ENCODE data around the gene EIF4E1B.

EIF4E1B gene

DNA sequence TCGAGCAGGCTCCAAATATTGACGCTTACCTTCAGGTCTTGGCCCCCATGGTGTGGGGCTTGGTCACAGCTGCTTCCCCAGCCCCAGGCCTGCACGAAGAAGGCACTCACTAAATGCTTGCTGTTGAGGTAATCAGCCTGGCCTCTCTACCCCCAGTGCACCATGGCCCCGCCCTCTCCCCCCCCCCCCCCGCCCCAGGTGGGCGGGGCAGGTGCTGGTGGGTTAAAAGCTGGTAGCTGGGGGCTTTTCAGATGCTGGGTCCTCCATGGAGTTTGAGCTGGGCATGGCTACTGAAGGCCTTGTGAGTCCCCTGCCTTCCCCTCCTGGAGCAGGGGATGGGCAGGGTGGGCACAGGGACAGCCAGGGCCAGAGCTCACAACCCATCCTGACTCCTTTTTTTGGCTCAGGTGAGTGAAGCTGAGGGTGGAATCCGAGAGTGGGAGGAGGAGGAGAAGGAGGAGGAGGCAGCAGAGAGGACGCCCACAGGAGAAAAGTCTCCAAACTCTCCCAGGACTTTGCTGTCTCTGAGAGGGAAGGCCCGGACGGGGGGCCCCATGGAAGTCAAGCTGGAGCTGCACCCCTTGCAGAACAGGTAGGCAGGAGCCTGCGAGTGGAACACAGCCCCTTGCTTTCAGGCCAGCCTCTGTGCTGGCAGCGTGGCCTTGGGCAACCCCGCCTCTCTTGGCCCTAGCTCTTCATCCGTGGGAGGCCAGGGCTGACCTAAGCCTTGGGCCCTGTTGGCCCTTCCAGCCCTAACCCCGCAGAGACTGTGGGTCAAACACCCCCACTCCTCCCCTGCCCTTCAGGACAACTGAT, 12.4 kb downstream of the EIF4E1B start:
- no peak overlapping the region for H3K4me3 ChIP-seq (ENCODE audit: low read length)
- no peaks in the 10 kb centered on the region for H3K79me2 ChIP-seq (ENCODE audit: control insufficient read depth, low read length)
- H3K9me3 ChIP-seq (ENCODE audit: control insufficient read depth, insufficient read depth, low read length) = no peaks in the 10 kb centered on the region
- H3K4me2 ChIP-seq (ENCODE audit: low read length) = no peak overlapping the region
- H3K4me1 ChIP-seq (ENCODE audit: control insufficient read depth, low read length) = peaks cover 13% of the 10 kb centered on the region
- H3K36me3 ChIP-seq (ENCODE audit: control insufficient read depth, low read length) = no peaks in the 10 kb centered on the region
- no peak overlapping the region for H3K27ac ChIP-seq (ENCODE audit: low read depth, low read length)
- H4K20me1 ChIP-seq (ENCODE audit: control insufficient read depth, insufficient read depth, low read depth, low read length) = no peaks in the 10 kb centered on the region
- H3F3A ChIP-seq (ENCODE audit: control insufficient read depth, insufficient read depth) = no peaks in the 10 kb centered on the region
- no peak for TF ChIP-seq EZH2phosphoT487 (IDR thresholded peaks at IDR 0.05; ENCODE audit: borderline replicate concordance, low read length)
- TF ChIP-seq, protein P1, sequence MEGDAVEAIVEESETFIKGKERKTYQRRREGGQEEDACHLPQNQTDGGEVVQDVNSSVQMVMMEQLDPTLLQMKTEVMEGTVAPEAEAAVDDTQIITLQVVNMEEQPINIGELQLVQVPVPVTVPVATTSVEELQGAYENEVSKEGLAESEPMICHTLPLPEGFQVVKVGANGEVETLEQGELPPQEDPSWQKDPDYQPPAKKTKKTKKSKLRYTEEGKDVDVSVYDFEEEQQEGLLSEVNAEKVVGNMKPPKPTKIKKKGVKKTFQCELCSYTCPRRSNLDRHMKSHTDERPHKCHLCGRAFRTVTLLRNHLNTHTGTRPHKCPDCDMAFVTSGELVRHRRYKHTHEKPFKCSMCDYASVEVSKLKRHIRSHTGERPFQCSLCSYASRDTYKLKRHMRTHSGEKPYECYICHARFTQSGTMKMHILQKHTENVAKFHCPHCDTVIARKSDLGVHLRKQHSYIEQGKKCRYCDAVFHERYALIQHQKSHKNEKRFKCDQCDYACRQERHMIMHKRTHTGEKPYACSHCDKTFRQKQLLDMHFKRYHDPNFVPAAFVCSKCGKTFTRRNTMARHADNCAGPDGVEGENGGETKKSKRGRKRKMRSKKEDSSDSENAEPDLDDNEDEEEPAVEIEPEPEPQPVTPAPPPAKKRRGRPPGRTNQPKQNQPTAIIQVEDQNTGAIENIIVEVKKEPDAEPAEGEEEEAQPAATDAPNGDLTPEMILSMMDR (IDR thresholded peaks at IDR 0.05; ENCODE audit: low read depth, low read length, poor library complexity, severe bottlenecking) = no peak
- H3K27me3 ChIP-seq (ENCODE audit: control insufficient read depth, low read length) = no peaks in the 10 kb centered on the region
- no peaks in the 10 kb centered on the region for H3K9me2 ChIP-seq (replicated peaks; ENCODE audit: control insufficient read depth, low read length)

GRCh38 chr5:176643491-176644219, 13.2 kb downstream of the EIF4E1B start:
- Histone ChIP-seq H3K9me3 (ENCODE audit: control insufficient read depth, insufficient read depth, low read length) (no peaks in the 10 kb centered on the region), H3K27me3 (ENCODE audit: control insufficient read depth, low read length) (no peaks in the 10 kb centered on the region), H3K4me2 (ENCODE audit: low read length) (no peak overlapping the region), H3K4me1 (ENCODE audit: control insufficient read depth, low read length) (peaks cover 16% of the 10 kb centered on the region), H3K27ac (ENCODE audit: low read depth, low read length) (no peak overlapping the region), H3K9me2 (replicated peaks; ENCODE audit: control insufficient read depth, low read length) (no peaks in the 10 kb centered on the region), H3K79me2 (ENCODE audit: control insufficient read depth, low read length) (no peaks in the 10 kb centered on the region), H4K20me1 (ENCODE audit: control insufficient read depth, insufficient read depth, low read depth, low read length) (no peaks in the 10 kb centered on the region), H3F3A (ENCODE audit: control insufficient read depth, insufficient read depth) (no peaks in the 10 kb centered on the region), H3K4me3 (ENCODE audit: low read length) (no peak overlapping the region), H3K36me3 (ENCODE audit: control insufficient read depth, low read length) (no peaks in the 10 kb centered on the region)
- TF ChIP-seq EZH2phosphoT487 (IDR thresholded peaks at IDR 0.05; ENCODE audit: borderline replicate concordance, low read length) = no peak
- TF ChIP-seq, protein P1 (IDR thresholded peaks at IDR 0.05; ENCODE audit: low read depth, low read length, poor library complexity, severe bottlenecking) = no peak

- Histone ChIP-seq H3K4me1 (ENCODE audit: control insufficient read depth, low read length) (peaks cover 16% of the 10 kb centered on the region), H3K9me3 (ENCODE audit: control insufficient read depth, insufficient read depth, low read length) (no peaks in the 10 kb centered on the region), H3F3A (ENCODE audit: control insufficient read depth, insufficient read depth) (no peaks in the 10 kb centered on the region), H3K79me2 (ENCODE audit: control insufficient read depth, low read length) (no peaks in the 10 kb centered on the region), H4K20me1 (ENCODE audit: control insufficient read depth, insufficient read depth, low read depth, low read length) (no peaks in the 10 kb centered on the region), H3K4me2 (ENCODE audit: low read length) (no peak overlapping the region), H3K27me3 (ENCODE audit: control insufficient read depth, low read length) (no peaks in the 10 kb centered on the region), H3K4me3 (ENCODE audit: low read length) (no peak overlapping the region), H3K27ac (ENCODE audit: low read depth, low read length) (no peak overlapping the region), H3K9me2 (replicated peaks; ENCODE audit: control insufficient read depth, low read length) (no peaks in the 10 kb centered on the region), H3K36me3 (ENCODE audit: control insufficient read depth, low read length) (no peaks in the 10 kb centered on the region)
- no peak for TF ChIP-seq EZH2phosphoT487 (IDR thresholded peaks at IDR 0.05; ENCODE audit: borderline replicate concordance, low read length)
- TF ChIP-seq, protein P1 (IDR thresholded peaks at IDR 0.05; ENCODE audit: low read depth, low read length, poor library complexity, severe bottlenecking) = no peak
These were observed 13.8 kb downstream of the EIF4E1B start for GRCh38 chr5:176644294-176644693.

All from DOHH2 (cell line).